ENCODE measurements around the gene CCNI. TPM values are rescaled to one million over a fixed set of nuclear protein-coding genes. Genes with fewer than 3 reads are reported as not detected.

The CCNI gene
- total RNA-seq, 1 experiment from 2014 or later = 208 TPM

DNA sequence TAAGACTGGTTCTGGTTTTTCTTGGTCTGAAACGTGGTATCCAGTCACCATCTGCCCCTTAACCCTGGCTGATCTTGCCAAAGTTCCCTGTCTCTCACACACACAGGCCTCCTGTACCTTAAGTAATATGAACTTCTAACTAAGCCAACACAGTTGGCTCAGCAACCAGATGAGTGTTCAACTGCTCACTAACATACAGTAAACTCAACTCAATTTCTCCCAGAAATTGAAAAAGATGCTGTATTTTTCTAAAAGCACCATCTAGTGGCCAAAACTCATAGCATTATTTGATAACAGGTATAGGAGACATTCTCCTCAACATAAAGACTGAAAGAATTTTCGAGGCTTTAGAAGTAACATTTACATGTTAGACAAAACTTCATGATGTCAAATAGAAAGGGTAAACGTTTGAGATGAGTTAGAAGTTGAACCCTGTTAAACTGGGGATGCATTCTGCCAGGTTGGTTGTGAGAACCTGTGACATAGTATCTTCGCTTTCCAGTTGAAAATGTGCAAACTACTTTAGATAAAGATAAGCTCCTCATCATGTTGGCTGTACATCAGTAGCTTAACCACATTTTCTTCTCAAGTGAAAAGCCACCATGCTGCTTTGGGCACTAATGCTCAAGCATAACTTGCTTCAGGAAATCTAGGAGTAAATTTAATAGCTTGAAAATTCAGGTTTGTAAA, 31.2 kb downstream of the CCNI start:
- Histone ChIP-seq H3K79me2 (ENCODE audit: insufficient read depth, low read length) (no peaks in the 10 kb centered on the region), H3K4me1 (ENCODE audit: control insufficient read depth in 1 of 2, insufficient read depth in 2 of 2, low read length in 2 of 2) (no peaks in the 10 kb centered on the region), H3K9me2 (ENCODE audit: insufficient read depth) (no peaks in the 10 kb centered on the region), H3K9me3 (ENCODE audit: control insufficient read depth in 1 of 2, insufficient read depth in 1 of 2, low read depth in 1 of 2, low read length in 2 of 2) (no peaks in the 10 kb centered on the region), H3K36me3 (ENCODE audit: control insufficient read depth in 1 of 2, insufficient read depth in 2 of 2, low read length in 2 of 2) (peaks cover 14 to 15% of the 10 kb centered on the region in 2 experiments; a peak in 3 of 4 replicates), H3K27ac (ENCODE audit: low read depth, low read length) (no peak overlapping the region), H2AFZ (ENCODE audit: low read depth, low read length, poor library complexity, severe bottlenecking) (no peak overlapping the region), H3K4me3 (replicated peaks in 1 of 2; ENCODE audit: low read depth in 1 of 2, low read length in 2 of 2) (no peak overlapping the region), H3K9ac (ENCODE audit: low read length) (no peak overlapping the region), H4K20me1 (ENCODE audit: insufficient read depth) (no peaks in the 10 kb centered on the region), H3K4me2 (ENCODE audit: low read length) (no peak overlapping the region), H3K27me3 (ENCODE audit: insufficient read depth, low read length) (no peaks in the 10 kb centered on the region)
- ATAC-seq (peak; percentile 63), DNase-seq (ENCODE audit: low read depth, low spot score) (no peak)
- no peak for TF ChIP-seq CEBPB (IDR thresholded peaks at IDR 0.05; ENCODE audit: low read depth)
- TF ChIP-seq, protein P1, sequence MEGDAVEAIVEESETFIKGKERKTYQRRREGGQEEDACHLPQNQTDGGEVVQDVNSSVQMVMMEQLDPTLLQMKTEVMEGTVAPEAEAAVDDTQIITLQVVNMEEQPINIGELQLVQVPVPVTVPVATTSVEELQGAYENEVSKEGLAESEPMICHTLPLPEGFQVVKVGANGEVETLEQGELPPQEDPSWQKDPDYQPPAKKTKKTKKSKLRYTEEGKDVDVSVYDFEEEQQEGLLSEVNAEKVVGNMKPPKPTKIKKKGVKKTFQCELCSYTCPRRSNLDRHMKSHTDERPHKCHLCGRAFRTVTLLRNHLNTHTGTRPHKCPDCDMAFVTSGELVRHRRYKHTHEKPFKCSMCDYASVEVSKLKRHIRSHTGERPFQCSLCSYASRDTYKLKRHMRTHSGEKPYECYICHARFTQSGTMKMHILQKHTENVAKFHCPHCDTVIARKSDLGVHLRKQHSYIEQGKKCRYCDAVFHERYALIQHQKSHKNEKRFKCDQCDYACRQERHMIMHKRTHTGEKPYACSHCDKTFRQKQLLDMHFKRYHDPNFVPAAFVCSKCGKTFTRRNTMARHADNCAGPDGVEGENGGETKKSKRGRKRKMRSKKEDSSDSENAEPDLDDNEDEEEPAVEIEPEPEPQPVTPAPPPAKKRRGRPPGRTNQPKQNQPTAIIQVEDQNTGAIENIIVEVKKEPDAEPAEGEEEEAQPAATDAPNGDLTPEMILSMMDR (IDR thresholded peaks at IDR 0.05 in 2 of 3, conservative IDR thresholded peaks at IDR 0.05 in 1 of 3; ENCODE audit: borderline replicate concordance in 1 of 3, insufficient read depth in 1 of 3, low read depth in 2 of 3, low read length in 2 of 3) = peak; percentile 48 to 80 (median 63); a peak in 5 of 6 replicates
- peak; percentile 62 for TF ChIP-seq RAD21 (IDR thresholded peaks at IDR 0.05; ENCODE audit: low read depth)
- TF ChIP-seq SP1 (IDR thresholded peaks at IDR 0.05; ENCODE audit: low read depth) = no peak
- intact Hi-C loops (cut with micrococcal nuclease) = loop anchor here (1.0 to 5.0 kb wide), 4 partner anchors 159 to 612 kb away; no protein-coding TSS in a partner anchor
- ChIA-PET CTCF (interaction anchor here (0.7 to 3.3 kb wide), 8 partner anchors 8 to 1083 kb away, joined by 3 to 40 read pairs (median 4); no protein-coding TSS in a partner anchor), RAD21 (ENCODE audit: low non-redundant PET in 1 of 2, low total read pairs in 2 of 2, uncharacterized antibody in 2 of 2, unreplicated experiment in 2 of 2) (interaction anchor here in 1 of 2 experiments (0.6 to 0.9 kb wide), 2 partner anchors 159 to 184 kb away, joined by 3 read pairs; no protein-coding TSS in a partner anchor), POLR2A (interaction anchor here (0.7 kb wide), 1 partner anchor 159 kb away, joined by 3 read pairs; no protein-coding TSS in a partner anchor)
- no TSS peak for BruUV-seq (replicated peaks)
